A549 treated with Hydrocortisone at 1 μM for 4 hours (cell line): ENCODE measurements around the gene SLMAP. TPM values are rescaled to one million over a fixed set of nuclear protein-coding genes. Genes with fewer than 3 reads are reported as not detected.

Source experiments
- total RNA-seq: library from RNA; stranded (reverse); fragments of 200-300 nt; extraction: Qiagen RNA extraction; gene quantifications from 5 replicates; pipeline ENCODE4 v1.2.3, GENCODE V29; 2022

Gene SLMAP
- total RNA-seq = 18.8 to 23.6 TPM (median 21.6 TPM) in 5 replicates

GRCh38 chr3:57755741-57756527 is at the start of gene SLMAP:
TSS of gene SLMAP (plus strand) at chr3:57756309. CDS start at chr3:57757652, 1,343 bp downstream.

Other genes with a start within 250 kb of the SLMAP start
- gene DNAH12, start 212.0 kb upstream of the SLMAP start, total RNA-seq = 0.01 to 0.10 TPM (median 0.05 TPM) in 5 replicates
- 13.6 to 17.8 TPM (median 16.0 TPM) in 5 replicates for gene PDE12, start 200.0 kb upstream of the SLMAP start, total RNA-seq
- gene ARF4, start 159.0 kb upstream of the SLMAP start, total RNA-seq = 149 to 179 TPM (median 160 TPM) in 5 replicates
- gene DENND6A, start 63.2 kb upstream of the SLMAP start, total RNA-seq = 6.5 to 8.6 TPM (median 7.6 TPM) in 5 replicates